CD14-positive monocyte (primary cell): ENCODE measurements around the gene DDX51. TPM values are rescaled to one million over a fixed set of nuclear protein-coding genes. Genes with fewer than 3 reads are reported as not detected.

Experiments
- DNase-seq, 3 donors: peaks; one replicate each; pipeline ENCODE4 v3.0.0-alpha.2; 2011 to 2022
- H2AFZ ChIP-seq: 2 replicates; pipeline ENCODE4 v1.6.0; 2012; ENCODE audit warnings: mild to moderate bottlenecking, low read depth, low read length, inconsistent platforms; ENCODE audit not compliant: insufficient read depth, poor library complexity, severe bottlenecking
- H3K27ac ChIP-seq, 2 donors: 1 replicate in 1 of 2; 2 replicates in 1 of 2; pipeline ENCODE4 v1.5.1; 2012 to 2013; ENCODE audit warnings: low read length in 2 of 2, control low read depth in 1 of 2, inconsistent platforms in 1 of 2, low read depth in 1 of 2, mild to moderate bottlenecking in 1 of 2
- H3K27me3 ChIP-seq, 2 donors: one replicate each; pipeline versions ENCODE4 v1.6.0 to v1.6.1; 2011 to 2013; ENCODE audit warnings: low read length in 2 of 2; ENCODE audit not compliant: control insufficient read depth in 2 of 2, insufficient read depth in 2 of 2
- H3K36me3 ChIP-seq, 2 donors: replicated peaks in 1 of 2; 1 replicate in 1 of 2; 2 replicates in 1 of 2; pipeline versions ENCODE4 v1.5.1 to v1.6.1; 2012 to 2013; ENCODE audit warnings: low read length in 2 of 2, control low read depth in 1 of 2, inconsistent platforms in 1 of 2, mild to moderate bottlenecking in 1 of 2; ENCODE audit not compliant: insufficient read depth in 2 of 2, control insufficient read depth in 1 of 2
- H3K4me1 ChIP-seq, 2 donors: 1 replicate in 1 of 2; 2 replicates in 1 of 2; pipeline versions ENCODE4 v1.5.1 to v1.6.1; 2012 to 2013; ENCODE audit warnings: low read length in 2 of 2, control low read depth in 1 of 2, inconsistent platforms in 1 of 2, mild to moderate bottlenecking in 1 of 2, moderate library complexity in 1 of 2; ENCODE audit not compliant: insufficient read depth in 2 of 2, control insufficient read depth in 1 of 2
- H3K4me2 ChIP-seq: replicated peaks from 2 replicates; pipeline ENCODE3; 2012; ENCODE audit warnings: low read length, moderate library complexity, mild to moderate bottlenecking; ENCODE audit not compliant: poor library complexity, severe bottlenecking; ENCODE audit errors: extremely low read depth
- H3K4me3 ChIP-seq, 3 experiments: fragments of 200-600 bp in 1 of 3; sonication (generic) in 1 of 3; replicated peaks in 1 of 3; 1 replicate in 2 of 3; 2 replicates in 1 of 3; pipeline ENCODE4 v1.5.1; 2011 to 2013; ENCODE audit warnings: low read length in 3 of 3, mild to moderate bottlenecking in 3 of 3, control low read depth in 2 of 3, low read depth in 2 of 3, inconsistent platforms in 1 of 3, moderate library complexity in 1 of 3
- H3K79me2 ChIP-seq: 2 replicates; pipeline ENCODE4 v1.6.0; 2012; ENCODE audit warnings: mild to moderate bottlenecking, control low read depth, inconsistent platforms, low read length, moderate library complexity; ENCODE audit not compliant: insufficient read depth
- H3K9ac ChIP-seq: 2 replicates; pipeline ENCODE4 v1.6.0; 2017; ENCODE audit warnings: low read length, mild to moderate bottlenecking; ENCODE audit not compliant: insufficient read depth, poor library complexity, severe bottlenecking
- H3K9me3 ChIP-seq, 2 donors: replicated peaks in 1 of 2; 1 replicate in 1 of 2; 2 replicates in 1 of 2; pipeline versions ENCODE4 v1.5.1 to v1.6.1; 2012 to 2013; ENCODE audit warnings: low read length in 2 of 2, control low read depth in 1 of 2; ENCODE audit not compliant: control insufficient read depth in 1 of 2, insufficient read depth in 1 of 2
- H4K20me1 ChIP-seq: 2 replicates; pipeline ENCODE4 v1.6.0; 2012; ENCODE audit warnings: mild to moderate bottlenecking, low read length, control low read depth, moderate library complexity; ENCODE audit not compliant: insufficient read depth
- H3K27ac Mint-ChIP-seq, 7 donors: one replicate each; pipeline ENCODE4 v1.8.0; 2020; ENCODE audit warnings: mild to moderate bottlenecking in 7 of 7, mixed read lengths in 7 of 7, moderate library complexity in 6 of 7, inconsistent platforms in 2 of 7
- H3K27me3 Mint-ChIP-seq, 3 donors: one replicate each; pipeline ENCODE4 v1.8.0; 2021 to 2022; ENCODE audit warnings: low read depth in 3 of 3, mild to moderate bottlenecking in 3 of 3, mixed read lengths in 3 of 3, moderate library complexity in 3 of 3, inconsistent platforms in 1 of 3
- H3K36me3 Mint-ChIP-seq, 2 donors: one replicate each; pipeline ENCODE4 v1.8.0; 2020; ENCODE audit warnings: mixed read lengths in 2 of 2, inconsistent platforms in 1 of 2, mild to moderate bottlenecking in 1 of 2
- H3K4me1 Mint-ChIP-seq: one replicate; pipeline ENCODE4 v1.8.0; 2020; ENCODE audit warnings: mild to moderate bottlenecking, mixed read lengths
- H3K4me3 Mint-ChIP-seq, 2 donors: one replicate each; pipeline ENCODE4 v1.8.0; 2020; ENCODE audit warnings: mild to moderate bottlenecking in 2 of 2, mixed read lengths in 2 of 2, moderate library complexity in 1 of 2
- H3K9me3 Mint-ChIP-seq, 7 donors: one replicate each; pipeline ENCODE4 v1.8.0; 2020 to 2022; ENCODE audit warnings: mixed read lengths in 7 of 7, mild to moderate bottlenecking in 6 of 7, moderate library complexity in 6 of 7, inconsistent platforms in 2 of 7
- WGBS: methylation state at CpG from one replicate; pipeline ENCODE4 v1.1.5; 2013; ENCODE audit warnings: missing lambda C conversion rate; ENCODE audit not compliant: insufficient coverage; 5-methylcytosine and 5-hydroxymethylcytosine counted together
- intact Hi-C, 2 donors: fragments of 100-400 bp; cut with micrococcal nuclease; formaldehyde crosslinking; loops; one replicate each; pipeline versions ENCODE4 v1.15.0 to v1.15.1; 2023
- polyA plus RNA-seq, 3 donors: library from polyadenylated mRNA; depleted of rRNA in 1 of 3; unstranded in 2 of 3; stranded (reverse) in 1 of 3; fragments of 300-500 nt in 2 of 3; fragments of >200 nt in 1 of 3; fragmentation: Illumina TruSeq in 2 of 3; gene quantifications; 1 replicate in 2 of 3; 2 replicates in 1 of 3; pipeline ENCODE4 v1.2.3, GENCODE V29; 2012 to 2021
- TF ChIP-seq, protein P1 (sequence below): fragments of 200-600 bp; IDR thresholded peaks from one replicate; pipeline ENCODE4 v1.8.0; 2022; ENCODE audit warnings: antibody characterized with exemption, mild to moderate bottlenecking

DDX51 gene
- polyA plus RNA-seq, 3 donors = 1.7 to 24.9 (median 2.7) TPM

DNA sequence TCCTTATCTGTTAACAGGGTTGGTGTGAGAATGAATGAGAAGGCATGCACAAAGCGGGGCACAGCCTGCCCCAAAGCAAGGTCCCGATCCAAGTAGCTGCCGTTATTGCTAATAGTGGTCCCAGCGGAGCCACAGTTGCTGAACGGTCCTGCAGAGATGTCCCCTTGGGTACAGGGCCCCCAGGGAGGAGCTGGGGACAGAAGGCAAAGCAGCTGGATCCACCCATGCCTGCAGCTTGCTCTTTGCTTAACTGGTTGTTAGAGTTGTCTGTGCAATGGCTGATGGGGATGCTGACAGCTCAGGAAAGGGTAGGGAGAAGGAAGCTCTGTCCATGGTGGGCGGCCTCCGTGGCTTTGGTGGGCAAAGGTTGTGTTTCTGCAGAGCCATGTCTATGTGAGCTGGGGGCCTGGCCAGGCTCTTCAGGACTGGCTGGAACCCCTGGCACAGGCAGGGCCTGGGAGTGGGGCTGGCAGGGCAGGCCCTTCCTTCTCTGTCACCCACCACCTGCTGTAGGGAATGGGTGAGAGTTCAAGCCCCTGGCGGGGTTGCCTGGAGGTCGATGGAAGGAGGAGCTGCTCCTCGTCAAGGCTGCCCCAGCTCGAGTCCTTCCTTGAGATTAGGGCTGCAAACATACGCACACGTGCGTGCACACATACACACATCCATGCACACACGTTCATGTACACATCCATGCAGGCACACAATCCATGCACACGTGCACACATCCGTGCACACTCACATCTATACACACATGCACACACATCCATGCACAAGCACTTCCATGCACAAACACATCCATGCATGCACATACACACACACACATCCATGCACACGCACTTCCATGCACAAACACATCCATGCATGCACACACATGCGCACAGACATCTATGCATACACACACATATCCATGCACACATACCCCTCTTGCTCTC lies 35.6 kb upstream of the DDX51 start:
- H3K4me2 ChIP-seq = no peak overlapping the region
- H3K36me3 ChIP-seq = no peaks in the 10 kb centered on the region
- no peaks in the 10 kb centered on the region for H3K9me3 ChIP-seq
- H3K9ac ChIP-seq = no peak overlapping the region
- H3K27me3 Mint-ChIP-seq = peaks cover 9 to 26% (median 19%) of the 10 kb centered on the region in 3 donors
- no peak overlapping the region for H3K27ac ChIP-seq
- TF ChIP-seq, protein P1, sequence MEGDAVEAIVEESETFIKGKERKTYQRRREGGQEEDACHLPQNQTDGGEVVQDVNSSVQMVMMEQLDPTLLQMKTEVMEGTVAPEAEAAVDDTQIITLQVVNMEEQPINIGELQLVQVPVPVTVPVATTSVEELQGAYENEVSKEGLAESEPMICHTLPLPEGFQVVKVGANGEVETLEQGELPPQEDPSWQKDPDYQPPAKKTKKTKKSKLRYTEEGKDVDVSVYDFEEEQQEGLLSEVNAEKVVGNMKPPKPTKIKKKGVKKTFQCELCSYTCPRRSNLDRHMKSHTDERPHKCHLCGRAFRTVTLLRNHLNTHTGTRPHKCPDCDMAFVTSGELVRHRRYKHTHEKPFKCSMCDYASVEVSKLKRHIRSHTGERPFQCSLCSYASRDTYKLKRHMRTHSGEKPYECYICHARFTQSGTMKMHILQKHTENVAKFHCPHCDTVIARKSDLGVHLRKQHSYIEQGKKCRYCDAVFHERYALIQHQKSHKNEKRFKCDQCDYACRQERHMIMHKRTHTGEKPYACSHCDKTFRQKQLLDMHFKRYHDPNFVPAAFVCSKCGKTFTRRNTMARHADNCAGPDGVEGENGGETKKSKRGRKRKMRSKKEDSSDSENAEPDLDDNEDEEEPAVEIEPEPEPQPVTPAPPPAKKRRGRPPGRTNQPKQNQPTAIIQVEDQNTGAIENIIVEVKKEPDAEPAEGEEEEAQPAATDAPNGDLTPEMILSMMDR = no peak
- 85% methylated on average over 17 of the region's 19 CpGs for WGBS
- H3K27me3 ChIP-seq = peaks cover 0 to 14% of the 10 kb centered on the region in 2 donors
- no peaks in the 10 kb centered on the region for H4K20me1 ChIP-seq
- no peak overlapping the region for H2AFZ ChIP-seq
- peaks cover 11% of the 10 kb centered on the region for H3K4me1 Mint-ChIP-seq
- peaks cover 7 to 11% of the 10 kb centered on the region in 2 donors for H3K4me1 ChIP-seq
- no peaks in the 10 kb centered on the region for H3K79me2 ChIP-seq
- DNase-seq = no peak
- no peaks in the 10 kb centered on the region for H3K36me3 Mint-ChIP-seq
- intact Hi-C loops = no loop called here
- peak overlapping the region in 1 of 2 donors; percentile 22 for H3K4me3 Mint-ChIP-seq
- no peak overlapping the region for H3K4me3 ChIP-seq
- H3K27ac Mint-ChIP-seq = peak overlapping the region in 1 of 7 donors; percentile 11
- H3K9me3 Mint-ChIP-seq = peaks cover 0 to 10% (median 2%) of the 10 kb centered on the region in 7 donors

DNA sequence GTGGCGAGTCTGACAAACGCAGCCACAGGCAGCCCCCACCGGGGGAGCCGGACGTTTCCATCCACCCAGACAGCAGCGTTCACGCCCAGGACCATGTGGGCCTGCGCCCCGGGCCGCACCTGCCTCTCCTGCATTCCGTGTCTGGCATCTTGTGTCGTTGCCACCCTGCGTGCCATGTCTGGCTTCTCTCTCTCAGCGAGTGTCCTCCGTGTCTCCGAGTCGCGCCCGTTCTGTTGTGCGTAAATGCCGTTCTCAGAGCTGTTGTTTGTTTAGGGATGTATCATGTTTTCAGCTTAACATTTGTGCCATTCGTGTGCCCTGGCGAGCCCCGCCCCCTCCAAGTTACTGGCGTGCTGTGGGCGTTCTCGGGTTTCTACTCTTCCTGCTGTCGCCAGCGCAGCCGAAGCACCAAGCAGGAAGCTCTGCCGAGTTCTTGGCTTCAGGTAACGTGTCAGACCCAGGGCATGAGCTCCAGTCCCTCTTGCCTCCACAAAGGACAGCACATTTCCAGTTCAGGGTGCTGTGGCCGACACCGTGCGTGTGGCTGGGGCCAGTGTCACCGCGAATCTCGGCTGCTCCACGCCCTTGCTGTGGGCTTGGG lies 34.8 kb upstream of the DDX51 start:
- H2AFZ ChIP-seq = peak overlapping the region; percentile 57

More for the DNA sequence above, 34.8 kb upstream of the DDX51 start:
- Histone ChIP-seq H3K9ac (no peak overlapping the region), H3K4me3 (no peak overlapping the region), H3K4me2 (peak overlapping the region; percentile 24), H4K20me1 (no peaks in the 10 kb centered on the region), H3K4me1 (peaks cover 7 to 11% of the 10 kb centered on the region in 2 donors), H3K9me3 (no peaks in the 10 kb centered on the region), H3K27ac (no peak overlapping the region), H3K36me3 (no peaks in the 10 kb centered on the region), H3K79me2 (no peaks in the 10 kb centered on the region), H3K27me3 (peaks cover 0 to 7% of the 10 kb centered on the region in 2 donors)
- Mint-ChIP-seq H3K4me1 (peaks cover 11% of the 10 kb centered on the region), H3K36me3 (no peaks in the 10 kb centered on the region), H3K9me3 (peaks cover 0 to 8% (median 2%) of the 10 kb centered on the region in 7 donors), H3K27me3 (peaks cover 6 to 24% (median 14%) of the 10 kb centered on the region in 3 donors), H3K27ac (peak overlapping the region in 1 of 7 donors; percentile 3), H3K4me3 (peak overlapping the region in 1 of 2 donors; percentile 80)
- 66% methylated on average over 36 of the region's 39 CpGs for whole genome bisulfite sequencing
- intact Hi-C loops = no loop called here
- no peak for DNase-seq
- TF ChIP-seq, protein P1 = no peak
